ENCODE measurements around the gene MFAP3L.

MFAP3L gene

DNA sequence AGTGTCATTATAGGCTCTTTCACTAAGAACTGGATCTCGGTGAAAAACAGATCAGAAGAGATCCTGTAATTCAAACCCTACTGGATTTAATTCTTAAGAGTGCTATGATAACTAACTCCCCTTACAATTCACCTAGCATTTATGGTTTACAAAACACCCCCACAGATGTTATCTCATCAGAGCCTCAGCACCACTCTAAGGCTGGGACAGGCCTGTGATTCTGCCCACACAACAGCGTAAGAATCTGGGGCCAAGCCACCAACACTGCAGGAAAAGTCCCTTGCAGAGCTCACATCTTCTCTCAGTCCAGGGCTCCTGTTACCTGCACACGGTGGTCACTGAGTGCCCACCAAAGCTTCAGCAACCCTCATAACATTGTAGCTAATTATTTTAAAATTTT, 8.9 kb downstream of the MFAP3L start:
- no peak for DNase-seq (ENCODE audit: low read depth)

DNA sequence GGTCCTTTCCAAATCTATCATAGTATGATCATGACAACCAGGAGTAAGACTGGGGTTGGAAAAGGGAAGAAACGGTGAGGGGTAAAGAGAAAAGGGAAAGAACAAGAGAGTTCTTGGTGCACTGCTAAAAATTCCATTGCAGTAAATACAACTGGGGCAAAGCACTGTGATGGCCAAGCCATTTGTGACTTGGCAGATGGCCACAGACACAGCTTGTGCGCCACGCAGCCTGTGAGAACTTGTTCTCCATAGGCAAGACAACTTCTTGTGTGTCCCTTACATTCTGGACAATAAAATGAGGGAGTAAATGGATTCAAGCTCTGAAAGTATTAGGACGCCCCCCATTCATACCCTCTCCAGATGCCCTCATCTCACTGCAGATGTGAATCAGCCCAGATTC, 10.9 kb downstream of the MFAP3L start:
- no peak for DNase-seq (ENCODE audit: low read depth)

DNA sequence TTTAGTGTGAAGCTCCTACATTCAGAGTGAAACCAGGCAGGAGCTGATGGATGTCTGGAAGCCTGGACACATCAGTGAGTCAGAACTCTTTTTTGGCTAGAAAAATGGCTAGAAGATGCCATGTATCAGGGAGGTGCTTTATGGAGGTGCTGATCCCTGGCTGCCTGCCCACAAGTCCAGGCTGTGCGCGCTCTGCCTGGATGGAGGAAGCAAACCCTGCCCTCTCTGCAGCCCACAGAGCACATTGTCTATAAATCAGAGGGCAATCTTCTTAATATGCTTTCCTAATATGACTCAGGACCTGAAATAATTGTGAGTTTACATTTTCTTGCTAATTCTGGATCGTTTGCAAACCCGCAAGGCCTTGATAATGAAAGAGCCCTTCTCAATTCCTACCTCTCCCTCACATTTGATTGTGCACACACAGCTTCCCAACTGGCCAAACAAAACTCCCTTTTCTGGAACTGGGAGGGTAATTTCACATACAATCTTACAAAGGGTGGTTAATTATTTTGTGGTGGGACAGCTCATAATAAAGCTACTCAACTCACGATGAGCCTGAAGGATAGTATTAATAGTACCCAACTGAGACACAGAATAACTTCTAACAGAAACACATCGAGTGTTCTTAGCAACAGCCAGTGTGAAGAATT, 11.7 kb downstream of the MFAP3L start:
- peak; percentile 97 for DNase-seq (ENCODE audit: low read depth)

GRCh38 chr4:170012629-170012958, 13.6 kb downstream of the MFAP3L start:
- no peak for DNase-seq (ENCODE audit: low read depth)

GRCh38 chr4:170011921-170012628, 14.1 kb downstream of the MFAP3L start:
- no peak for DNase-seq (ENCODE audit: low read depth)

GRCh38 chr4:170009291-170009690, 16.9 kb downstream of the MFAP3L start:
- peak; percentile 57 for DNase-seq (ENCODE audit: low read depth)

- no peak for DNase-seq (ENCODE audit: low read depth)
Observed at GRCh38 chr4:170008801-170009200, 17.4 kb downstream of the MFAP3L start.

- no peak for DNase-seq (ENCODE audit: low read depth)
Observed at GRCh38 chr4:170008371-170008770, 17.8 kb downstream of the MFAP3L start.

DNA sequence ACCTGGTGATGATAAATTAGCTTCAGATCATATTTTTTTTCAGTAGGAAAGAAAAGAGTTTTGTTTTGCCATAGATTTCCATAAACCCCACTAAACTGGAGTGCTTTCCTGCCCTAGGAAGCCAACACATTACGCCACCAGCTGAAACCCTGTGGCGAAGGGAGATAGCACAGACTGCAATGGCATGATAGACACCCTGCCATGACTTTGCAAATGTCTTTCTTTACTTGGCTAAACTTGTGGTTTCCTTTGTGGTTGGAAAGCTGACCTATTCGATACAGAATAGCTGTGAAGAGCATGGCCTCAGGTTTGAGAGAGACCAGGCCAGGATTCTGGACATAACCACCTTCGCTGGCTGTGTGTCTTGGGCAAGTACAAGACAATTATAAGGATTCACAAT, 19.1 kb downstream of the MFAP3L start:
- DNase-seq (ENCODE audit: low read depth) = peak; percentile 51

GRCh38 chr4:170005472-170005871, 20.7 kb downstream of the MFAP3L start:
- no peak for DNase-seq (ENCODE audit: low read depth)

DNA sequence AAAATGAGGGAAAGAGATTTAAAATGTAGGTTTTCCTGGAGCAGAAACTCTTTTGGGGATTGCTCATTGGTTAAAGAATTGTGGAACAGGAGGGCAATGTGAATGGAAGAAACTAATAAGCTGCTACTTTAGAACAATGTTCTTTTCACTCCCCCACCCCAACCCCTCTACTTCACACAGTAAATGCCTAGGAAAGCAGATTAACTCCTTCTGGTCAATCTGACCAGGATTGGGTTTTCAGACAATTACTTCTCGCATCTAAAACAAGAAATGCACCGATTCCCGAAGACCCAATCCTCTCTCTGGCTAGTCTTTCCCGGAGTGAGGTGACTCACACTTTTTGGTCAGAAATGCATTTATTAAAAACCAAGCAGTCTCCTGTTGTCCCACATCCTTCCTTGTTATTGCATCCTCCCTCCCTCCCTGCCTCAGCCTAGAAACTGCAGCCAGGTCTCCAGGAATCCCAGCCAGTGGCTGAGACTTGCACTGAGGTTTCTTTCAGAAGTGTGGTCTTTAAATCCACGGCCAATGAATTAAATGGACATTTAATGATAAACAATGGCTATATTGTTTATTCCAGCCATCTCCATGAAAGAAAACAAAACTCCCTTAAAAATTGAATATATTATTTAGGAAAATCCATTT, 21.4 kb downstream of the MFAP3L start:
- DNase-seq (ENCODE audit: low read depth) = no peak

- no peak for DNase-seq (ENCODE audit: low read depth)
Observed at GRCh38 chr4:170003071-170004070, 22.8 kb downstream of the MFAP3L start.

GRCh38 chr4:170001745-170002267, 24.4 kb downstream of the MFAP3L start:
- no peak for DNase-seq (ENCODE audit: low read depth)

DNA sequence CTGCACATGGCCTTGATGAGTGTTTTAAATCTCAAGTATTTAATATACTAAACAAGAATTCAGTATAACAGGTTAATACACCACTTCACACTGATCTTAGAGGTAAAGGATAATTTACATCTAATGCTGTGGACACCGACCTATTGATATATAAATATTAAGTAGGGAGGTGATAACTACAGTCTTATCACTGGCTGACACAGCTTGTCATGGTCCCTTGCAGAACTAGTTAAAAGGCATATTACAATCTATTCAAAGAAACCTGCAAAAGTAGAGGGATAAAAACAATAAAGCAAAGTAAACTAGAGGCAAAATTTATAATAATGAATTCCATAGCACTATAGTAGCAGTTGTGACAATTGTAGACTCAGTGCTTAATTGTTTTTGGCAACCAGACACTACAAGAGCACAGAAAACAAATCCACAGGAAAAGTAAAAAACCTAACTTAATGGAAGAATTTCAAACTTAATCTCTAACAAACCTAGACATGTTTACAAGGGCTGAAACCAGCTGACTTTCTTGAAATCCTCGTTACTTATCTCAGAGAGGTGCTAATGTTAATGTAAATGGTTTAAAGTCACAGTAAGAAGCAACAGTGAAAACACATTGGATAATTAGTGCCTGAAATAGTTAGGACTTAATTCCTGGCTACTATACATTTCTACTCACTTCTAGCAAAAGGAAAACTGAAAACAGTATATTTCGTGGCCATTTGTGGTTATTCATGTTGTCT, 25.0 kb downstream of the MFAP3L start:
- no peak for DNase-seq (ENCODE audit: low read depth)

DNA sequence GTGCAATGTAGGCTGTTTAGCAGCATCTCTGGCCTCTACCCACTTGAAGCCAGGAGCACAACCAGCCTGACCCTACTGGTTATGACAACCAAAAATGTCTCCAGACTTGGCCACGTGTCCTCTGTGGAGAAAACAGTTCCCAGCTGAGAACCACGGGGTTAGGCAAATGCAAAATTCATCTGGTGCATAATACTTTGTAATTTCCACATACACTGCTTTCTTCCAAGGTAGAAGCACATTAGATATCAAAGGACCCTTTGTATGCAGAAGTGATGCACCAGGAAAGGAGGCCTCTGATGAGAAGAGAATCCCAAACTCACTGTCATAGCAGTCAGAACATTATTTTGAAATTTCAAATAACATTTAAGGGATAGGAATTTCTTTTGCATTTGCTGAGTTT, 26.3 kb downstream of the MFAP3L start:
- DNase-seq (ENCODE audit: low read depth) = no peak

- no peak for DNase-seq (ENCODE audit: low read depth)
Observed at GRCh38 chr4:169998981-169999380, 27.2 kb downstream of the MFAP3L start.

GRCh38 chr4:169996379-169997240, 29.6 kb downstream of the MFAP3L start:
- no peak for DNase-seq (ENCODE audit: low read depth)

GRCh38 chr4:169993531-169993930, 32.7 kb downstream of the MFAP3L start:
- no peak for DNase-seq (ENCODE audit: low read depth)

GRCh38 chr4:169988252-169988651, 37.9 kb downstream of the MFAP3L start:
- DNase-seq (ENCODE audit: low read depth) = no peak

All from amniotic epithelial cell (primary cell).